BJ (cell line): ENCODE measurements around the gene NUAK2. TPM values are rescaled to one million over a fixed set of nuclear protein-coding genes. Genes with fewer than 3 reads are reported as not detected.

Experiments used
- CTCF ChIA-PET: fragments of 350-600 bp; formaldehyde crosslinking; extraction: SDS; loops from one replicate; lab custom pipeline; 2021; ENCODE audit warnings: antibody characterized with exemption, inconsistent platforms; lab: Yijun Ruan, JAX
- POLR2A ChIA-PET: fragments of 300-600 bp; sonication (Branson Sonifier 250); formaldehyde crosslinking; extraction: SDS; loops from one replicate; lab custom pipeline; 2021; ENCODE audit warnings: antibody characterized with exemption; lab: Charles Lee
- DNase-seq: peaks from one replicate; pipeline ENCODE4 v3.0.0-alpha.2; 2011; ENCODE audit warnings: low read depth
- H3K27me3 ChIP-seq: 2 replicates; pipeline ENCODE4 v1.6.0; 2011; ENCODE audit warnings: low read length; ENCODE audit not compliant: control insufficient read depth, insufficient read depth
- H3K36me3 ChIP-seq: 2 replicates; pipeline ENCODE4 v1.5.1; 2011; ENCODE audit warnings: low read length; ENCODE audit not compliant: control insufficient read depth, insufficient read depth
- H3K4me3 ChIP-seq: 2 replicates; pipeline ENCODE4 v1.5.1; 2011; ENCODE audit warnings: low read depth, mild to moderate bottlenecking, control low read depth, low read length
- CTCF ChIP-seq: IDR thresholded peaks from 2 replicates; pipeline ENCODE4 v1.5.1; 2011; ENCODE audit warnings: low read depth, mild to moderate bottlenecking, control low read depth, inconsistent platforms, low read length, moderate library complexity; ENCODE audit not compliant: insufficient read depth
- polyA plus RNA-seq: library from polyadenylated mRNA; depleted of rRNA; stranded (reverse); fragments of >200 nt; gene quantifications from 2 replicates; pipeline ENCODE4 v1.2.3, GENCODE V29; 2011

NUAK2 gene
- polyA plus RNA-seq, 1 experiment = 5.8 TPM

DNA sequence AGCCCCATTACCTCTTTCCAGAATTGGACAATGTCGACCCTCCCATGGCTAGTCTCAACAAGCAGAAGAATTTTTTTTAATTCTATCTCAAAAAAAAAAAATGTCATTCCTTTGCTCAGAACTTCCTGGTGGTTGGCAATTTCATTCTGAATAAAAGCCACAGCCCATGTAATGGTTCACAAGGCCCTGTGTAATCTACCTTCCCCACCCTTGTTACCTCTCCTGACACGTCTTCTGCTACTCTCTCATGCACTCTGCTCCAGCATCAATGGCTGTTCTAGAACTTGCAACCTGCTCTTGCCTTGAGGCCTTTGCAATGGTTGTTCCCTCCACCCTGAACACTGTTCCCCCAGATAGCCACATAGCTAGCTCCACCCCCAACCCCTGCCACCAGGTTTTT lies 25.4 kb downstream of the NUAK2 start:
- POLR2A ChIA-PET = interaction anchor here (0.6 kb wide), 1 partner anchor 130 kb away, joined by 5 read pairs; no protein-coding TSS in a partner anchor
- no peak overlapping the region for H3K4me3 ChIP-seq
- DNase-seq = no peak
- H3K27me3 ChIP-seq = no peaks in the 10 kb centered on the region
- H3K36me3 ChIP-seq = no peaks in the 10 kb centered on the region
- CTCF ChIA-PET = interaction anchor here (1.0 to 6.1 kb wide), 3 partner anchors 9 to 41 kb away, joined by 6 to 36 read pairs (median 13); no protein-coding TSS in a partner anchor
- no peak for TF ChIP-seq CTCF

- no peaks in the 10 kb centered on the region for H3K27me3 ChIP-seq
- POLR2A ChIA-PET = no interaction called here
- DNase-seq = no peak
- no peak for TF ChIP-seq CTCF
- CTCF ChIA-PET = interaction anchor here (1.0 to 6.1 kb wide), 7 partner anchors 10 to 42 kb away, joined by 3 to 36 read pairs (median 5); partner anchors contain the start of gene NUAK2
- no peaks in the 10 kb centered on the region for H3K36me3 ChIP-seq
- H3K4me3 ChIP-seq = no peak overlapping the region
Measured at GRCh38 chr1:205294934-205295333, 26.6 kb downstream of the NUAK2 start.

DNA sequence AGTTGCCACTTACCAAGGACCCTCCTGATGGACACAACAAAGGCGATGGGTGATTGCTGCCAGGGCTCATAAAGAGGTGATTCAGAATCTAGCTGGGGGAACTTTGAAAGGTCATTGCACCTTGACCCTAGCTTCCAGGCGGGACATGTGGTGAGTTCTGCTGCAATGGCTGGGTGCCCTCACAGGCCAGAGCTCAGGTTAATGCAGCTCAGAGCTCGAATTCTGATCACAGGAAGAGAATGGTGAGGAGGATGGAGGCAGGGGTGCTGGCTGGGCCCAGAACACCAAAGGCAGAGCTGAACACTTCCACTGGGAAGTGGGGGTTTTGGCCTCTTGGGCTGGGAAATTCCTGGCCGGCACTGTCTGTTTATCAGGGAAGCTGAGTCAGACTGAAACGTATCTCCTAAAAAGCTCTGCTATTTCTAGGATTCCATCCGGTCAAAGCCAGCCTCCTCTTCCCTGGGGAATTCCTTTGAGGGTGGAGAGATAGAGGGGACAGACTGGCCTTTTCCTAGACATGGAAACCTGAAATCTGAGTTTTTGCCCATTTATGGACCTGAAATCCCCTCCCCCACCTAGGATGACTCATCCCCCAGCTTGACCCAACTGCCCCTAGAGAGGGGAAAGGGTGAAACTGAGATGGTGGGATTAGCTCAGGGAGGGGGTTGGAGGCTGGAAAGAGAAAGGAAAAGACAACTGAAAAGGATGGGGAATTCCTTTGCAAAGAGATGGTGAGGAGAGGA lies 27.2 kb downstream of the NUAK2 start:
- CTCF ChIA-PET = interaction anchor here (0.6 to 6.1 kb wide), 8 partner anchors 9 to 132 kb away, joined by 3 to 36 read pairs (median 4); partner anchors contain the start of gene NUAK2
- H3K4me3 ChIP-seq = no peak overlapping the region
- peak; percentile 79 for DNase-seq
- no peaks in the 10 kb centered on the region for H3K27me3 ChIP-seq
- TF ChIP-seq CTCF = no peak
- no peaks in the 10 kb centered on the region for H3K36me3 ChIP-seq
- POLR2A ChIA-PET = no interaction called here

GRCh38 chr1:205293350-205294074 lies 28.0 kb downstream of the NUAK2 start:
- TF ChIP-seq CTCF = no peak
- no peak for DNase-seq
- Histone ChIP-seq H3K4me3 (no peak overlapping the region), H3K36me3 (no peaks in the 10 kb centered on the region), H3K27me3 (no peaks in the 10 kb centered on the region)
- CTCF ChIA-PET = interaction anchor here (0.6 to 6.1 kb wide), 7 partner anchors 8 to 38 kb away, joined by 3 to 36 read pairs (median 4); partner anchors contain the start of gene NUAK2
- POLR2A ChIA-PET = no interaction called here

GRCh38 chr1:205291596-205291995 lies 29.9 kb downstream of the NUAK2 start:
- Histone ChIP-seq H3K27me3 (no peaks in the 10 kb centered on the region), H3K36me3 (no peaks in the 10 kb centered on the region), H3K4me3 (no peak overlapping the region)
- ChIA-PET POLR2A (no interaction called here), CTCF (no interaction called here)
- TF ChIP-seq CTCF = no peak
- DNase-seq = no peak
